ENCODE results near the gene DLG2.
"Not testable (repeated sequence)": the region's sequence is repeated elsewhere in the genome, so short reads cannot be mapped to it uniquely, and the experiment has no call there.

DLG2 gene

DNA sequence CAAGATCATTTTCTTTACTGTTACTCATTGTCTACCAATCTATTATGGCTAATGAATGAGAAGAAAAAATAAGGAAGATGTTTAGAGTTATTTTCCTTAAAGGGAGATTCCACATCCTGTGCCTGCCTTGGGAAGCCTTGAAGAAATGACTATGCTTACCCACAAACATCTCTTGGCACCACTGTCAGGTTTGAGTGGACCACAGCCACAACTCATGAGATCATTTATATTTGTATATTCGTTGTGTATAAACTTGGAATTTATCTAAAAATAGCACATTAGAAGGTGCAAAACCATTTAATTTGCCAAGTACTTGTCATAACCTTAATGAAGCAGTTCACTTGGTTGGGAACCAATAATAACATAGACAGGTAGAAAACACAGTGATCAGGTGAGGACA is 740.8 kb downstream of the DLG2 start:
- DNase-seq = no peak

DNA sequence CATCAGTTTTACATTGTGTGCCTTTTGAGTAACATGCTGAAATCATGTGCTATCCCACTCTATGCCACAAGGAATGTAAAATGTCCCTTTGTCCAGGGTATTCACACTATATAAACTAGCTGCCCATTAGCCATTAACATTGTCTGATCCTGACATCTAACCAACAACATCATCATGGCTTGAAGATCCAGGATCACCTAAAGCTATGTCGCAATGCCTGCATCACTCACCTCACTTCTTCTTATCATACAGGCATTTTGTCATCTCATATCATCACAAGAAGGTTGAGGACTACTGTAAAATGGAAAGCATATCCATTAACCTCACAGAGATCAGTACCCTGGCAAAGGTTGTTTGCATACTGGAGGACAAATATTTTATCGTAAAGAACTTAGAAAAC is 742.3 kb downstream of the DLG2 start:
- no peak for DNase-seq

GRCh38 chr11:84882056-84882455 is 745.1 kb downstream of the DLG2 start:
- no peak for DNase-seq

DNA sequence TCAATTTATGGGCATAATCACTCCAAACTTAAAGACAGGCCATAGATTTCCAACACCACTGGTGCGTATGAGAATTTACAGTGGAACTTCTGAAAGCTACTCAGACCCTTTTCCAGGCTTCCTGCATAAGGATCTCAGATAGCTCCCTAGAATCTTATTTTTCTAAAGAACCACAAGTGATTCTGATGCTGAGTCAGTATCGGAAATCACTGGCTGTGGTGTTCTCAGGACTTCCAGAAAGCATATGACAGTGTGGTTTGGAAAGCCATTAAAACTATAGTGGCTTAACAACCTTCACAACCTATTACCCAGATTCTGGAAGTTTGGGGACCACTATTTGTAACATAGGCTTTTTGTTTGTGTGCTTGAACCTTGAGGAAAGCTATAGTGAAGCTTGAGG is 756.0 kb downstream of the DLG2 start:
- DNase-seq = no peak

- no peak for DNase-seq
Measured at GRCh38 chr11:84870486-84870885, 756.7 kb downstream of the DLG2 start.

DNA sequence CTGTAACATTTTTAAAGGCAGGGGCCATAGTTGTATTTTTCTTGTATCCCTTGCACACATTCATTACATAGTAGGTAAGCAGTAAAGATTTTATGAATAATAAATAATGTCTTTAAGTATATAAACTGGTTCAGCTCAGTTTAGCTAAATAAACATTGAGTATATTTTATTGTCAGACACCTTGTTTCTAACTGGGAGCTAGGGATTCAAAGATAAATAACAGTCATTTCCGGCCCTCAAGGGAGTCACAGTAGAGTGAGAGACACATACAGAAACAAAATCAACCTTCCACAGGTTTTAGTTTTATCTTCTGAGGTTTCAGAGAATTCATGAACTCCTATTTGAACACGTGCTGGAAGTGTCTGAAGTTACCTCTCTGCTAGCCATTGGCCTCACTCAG is 760.2 kb downstream of the DLG2 start:
- DNase-seq = no peak

DNA sequence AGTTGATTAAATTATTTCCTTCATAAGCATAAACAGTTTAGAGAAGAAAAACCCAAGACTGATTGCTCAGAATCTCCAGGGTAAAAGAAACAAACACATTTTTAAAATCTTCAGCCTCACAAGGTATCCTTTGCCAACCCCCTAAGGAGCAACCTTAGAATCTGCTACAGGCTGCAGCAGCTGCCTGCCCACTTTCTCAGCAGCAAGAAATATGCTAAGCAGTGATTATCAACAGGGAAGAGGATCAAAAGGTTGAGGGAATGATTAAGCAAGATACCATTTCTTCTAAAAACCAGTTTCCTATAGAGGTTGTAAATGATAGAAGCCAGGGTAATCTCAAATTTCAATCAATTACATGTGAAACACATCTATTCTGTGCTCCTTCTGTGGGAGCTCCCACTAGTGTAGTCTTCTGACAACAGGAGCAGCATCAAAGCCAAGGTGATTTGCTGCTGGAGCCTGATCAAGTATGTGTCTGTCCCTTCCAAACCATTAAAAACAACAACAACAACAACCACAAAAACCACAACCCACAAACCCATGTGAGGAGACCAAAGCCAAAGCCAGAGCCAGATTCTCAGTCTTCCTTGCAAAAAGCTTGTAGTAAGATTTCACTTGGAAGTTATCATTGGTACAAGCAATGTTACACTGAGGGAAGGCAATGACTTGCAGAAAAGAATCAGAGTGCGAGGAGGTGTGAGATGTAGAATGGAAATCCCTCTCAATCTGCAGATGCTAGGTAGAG is 761.2 kb downstream of the DLG2 start:
- DNase-seq = no peak

- no peak for DNase-seq
Measured at GRCh38 chr11:84865257-84865656, 761.9 kb downstream of the DLG2 start.

GRCh38 chr11:84857746-84858145 is 769.4 kb downstream of the DLG2 start:
- DNase-seq = no peak

GRCh38 chr11:84855508-84856245 is 771.5 kb downstream of the DLG2 start:
- no peak for DNase-seq

DNA sequence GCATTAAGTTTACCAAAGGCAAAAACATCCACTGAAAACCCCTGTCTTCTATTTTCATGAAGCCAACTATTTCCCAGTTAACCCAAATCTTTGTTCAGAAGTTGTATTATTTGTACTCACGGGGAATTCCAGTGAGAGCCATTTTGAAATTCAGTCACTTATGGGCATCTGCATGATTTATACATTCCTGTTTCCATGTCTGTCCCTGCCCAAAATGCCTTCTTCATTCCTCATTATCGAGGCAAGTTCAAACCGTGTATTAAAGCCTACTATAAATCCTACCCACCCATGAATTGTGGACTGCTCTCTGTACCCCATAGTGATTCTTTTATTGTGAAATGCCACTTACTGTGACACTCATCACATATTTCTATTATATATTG is 772.7 kb downstream of the DLG2 start:
- no peak for DNase-seq

DNA sequence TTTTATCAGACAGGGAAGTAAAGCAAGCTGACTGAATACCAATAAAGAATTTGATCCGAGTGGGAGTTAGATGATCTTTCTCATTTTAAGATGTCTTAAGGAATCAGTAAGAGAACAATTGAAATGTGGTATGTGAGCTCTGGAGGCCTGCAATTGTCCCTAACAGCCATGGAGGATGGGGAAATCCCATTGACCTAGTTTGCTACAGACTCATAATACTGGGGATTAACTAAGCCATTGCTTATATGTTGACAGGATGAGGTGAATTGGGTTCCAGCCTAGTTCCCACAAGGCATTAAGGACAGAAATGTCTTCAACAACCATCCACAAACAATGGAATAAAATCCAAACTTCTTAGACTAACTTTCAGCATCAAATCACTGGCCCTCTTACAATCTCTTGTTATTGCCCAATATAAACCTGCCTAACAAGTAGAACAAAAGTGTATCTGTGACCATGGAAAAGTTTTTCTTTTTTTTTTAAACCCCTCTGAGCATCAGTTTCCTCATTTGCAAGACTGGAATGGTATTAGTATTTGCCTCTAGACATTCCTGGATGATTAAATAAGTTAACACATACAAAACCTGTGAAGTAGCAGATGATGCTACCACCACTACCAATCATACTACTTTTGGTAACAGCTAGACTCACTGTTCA is 773.2 kb downstream of the DLG2 start:
- no peak for DNase-seq

DNA sequence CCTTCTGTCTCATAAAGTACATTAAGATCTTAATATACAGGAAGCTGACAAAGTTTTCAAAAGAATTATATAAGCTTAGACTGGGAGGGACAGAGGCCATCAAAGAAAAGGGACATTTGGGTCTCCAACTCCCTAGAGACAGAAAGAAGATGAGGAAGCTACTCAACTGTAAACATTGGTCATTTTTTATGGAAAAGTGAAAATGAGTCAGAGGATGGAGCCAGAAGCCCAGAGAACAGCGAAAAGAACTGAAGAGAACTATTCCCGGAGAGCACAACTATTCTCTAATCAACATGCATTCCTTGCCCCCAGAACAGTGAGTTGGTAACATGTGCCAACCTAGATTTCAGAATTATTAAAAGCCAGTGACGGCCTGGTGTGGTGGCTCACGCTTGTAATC is 779.3 kb downstream of the DLG2 start:
- no peak for DNase-seq

GRCh38 chr11:84840201-84840600 is 786.9 kb downstream of the DLG2 start:
- DNase-seq = not testable (repeated sequence)

GRCh38 chr11:84837402-84838069 is 789.6 kb downstream of the DLG2 start:
- DNase-seq = no peak

GRCh38 chr11:84836371-84836770 is 790.8 kb downstream of the DLG2 start:
- DNase-seq = no peak

DNA sequence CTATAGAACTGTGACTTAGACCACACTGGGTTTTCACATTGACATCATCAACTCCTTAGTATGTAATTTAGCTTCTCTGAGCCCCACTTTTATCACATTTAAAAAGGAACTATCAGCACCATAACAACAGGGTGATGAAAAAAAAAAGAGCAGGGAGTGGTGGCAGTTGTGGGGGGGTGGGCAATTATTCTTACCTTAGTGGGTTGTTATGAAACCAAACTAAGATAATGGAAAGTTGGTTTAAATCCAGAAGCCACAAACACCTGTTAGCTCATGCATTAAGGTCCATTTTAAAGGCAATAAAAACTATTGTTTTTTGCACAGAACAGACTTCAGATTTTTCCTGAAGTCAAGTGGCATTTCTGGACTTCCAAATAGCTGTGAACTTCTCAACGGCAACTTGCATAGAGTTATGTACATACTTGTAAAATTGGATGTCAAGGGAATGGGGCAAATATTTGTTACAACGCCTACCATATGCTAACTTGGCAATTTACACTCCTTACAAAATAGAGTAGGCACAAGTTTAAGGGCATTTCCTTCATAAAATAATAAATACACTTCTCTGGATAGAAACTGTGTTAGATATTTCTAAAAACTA is 793.6 kb downstream of the DLG2 start:
- no peak for DNase-seq

DNA sequence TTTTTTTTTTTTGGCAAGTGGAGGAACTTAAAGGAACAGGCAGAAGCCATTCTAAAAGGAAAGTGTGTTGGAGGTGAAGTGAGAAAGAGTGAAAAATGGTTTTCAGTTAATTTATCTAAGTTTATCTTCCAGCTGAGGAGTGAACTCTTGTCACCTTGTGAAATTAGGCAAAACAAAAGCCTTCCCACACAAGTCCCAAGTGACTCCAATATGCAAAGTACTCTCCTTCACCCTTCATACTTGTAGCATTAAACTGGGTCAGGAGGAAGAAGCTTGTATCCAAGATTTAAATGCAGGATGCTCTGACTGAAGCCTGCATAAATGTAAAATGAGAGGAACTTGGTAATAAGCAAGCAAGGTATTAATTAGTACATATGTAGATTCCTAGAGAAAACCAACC is 796.8 kb downstream of the DLG2 start:
- DNase-seq = no peak

DNA sequence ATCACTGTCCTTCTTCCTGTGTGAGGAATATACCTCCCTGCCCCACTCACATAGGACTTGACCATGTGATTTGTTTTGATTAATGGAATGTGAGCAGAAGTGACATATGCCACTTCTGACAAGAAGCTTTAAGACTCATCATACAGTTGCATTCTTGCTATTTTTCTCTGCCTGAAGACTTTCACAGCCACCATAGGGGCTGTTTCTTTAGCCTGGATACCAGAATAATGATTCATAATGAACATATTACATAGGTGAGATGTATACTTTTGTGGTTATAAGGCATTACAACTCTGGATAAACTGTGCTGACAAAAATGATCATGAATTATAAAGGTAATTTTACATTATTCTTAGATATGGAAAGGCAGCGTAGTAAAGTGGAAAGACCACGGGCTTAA is 798.0 kb downstream of the DLG2 start:
- DNase-seq = no peak

DNA sequence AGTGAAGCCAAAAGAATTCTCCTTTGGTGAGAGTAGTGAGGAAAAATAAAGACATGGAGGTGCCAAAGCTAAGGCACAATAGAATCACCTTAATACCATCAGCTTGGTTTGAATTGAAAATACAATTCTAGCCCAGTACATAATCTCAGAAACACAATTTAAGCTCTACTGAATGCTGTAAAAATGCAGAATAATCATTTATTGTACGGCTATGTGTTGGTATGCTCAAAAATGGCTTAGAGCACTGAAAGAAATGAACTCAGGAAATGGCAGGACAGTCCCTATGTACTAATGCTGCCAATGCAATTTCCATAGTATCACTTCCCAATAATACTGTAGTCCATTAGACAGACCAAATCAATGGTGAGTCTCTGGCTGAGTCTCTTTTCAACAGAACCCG is 798.5 kb downstream of the DLG2 start:
- DNase-seq = no peak

GRCh38 chr11:84825106-84825660 is 802.0 kb downstream of the DLG2 start:
- no peak for DNase-seq

DNA sequence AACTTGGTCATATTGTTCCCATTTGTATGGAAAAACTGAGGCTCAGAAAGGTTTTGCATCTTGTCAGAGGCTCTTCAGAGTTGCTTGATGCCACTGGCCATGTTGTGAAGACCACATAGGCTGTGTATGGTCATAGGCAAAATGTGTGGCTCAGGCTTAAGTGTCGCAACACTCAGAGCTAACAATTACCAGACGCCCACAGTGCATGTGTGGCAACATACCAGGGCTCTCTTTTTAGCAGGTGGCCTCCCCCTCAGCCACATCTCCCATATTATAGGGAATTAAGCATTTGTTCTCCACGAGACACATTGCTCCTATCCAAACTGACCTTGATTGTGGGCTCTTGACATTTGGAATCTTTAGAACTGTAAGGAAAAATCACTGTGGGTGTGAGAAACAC is 802.5 kb downstream of the DLG2 start:
- no peak for DNase-seq

DNA sequence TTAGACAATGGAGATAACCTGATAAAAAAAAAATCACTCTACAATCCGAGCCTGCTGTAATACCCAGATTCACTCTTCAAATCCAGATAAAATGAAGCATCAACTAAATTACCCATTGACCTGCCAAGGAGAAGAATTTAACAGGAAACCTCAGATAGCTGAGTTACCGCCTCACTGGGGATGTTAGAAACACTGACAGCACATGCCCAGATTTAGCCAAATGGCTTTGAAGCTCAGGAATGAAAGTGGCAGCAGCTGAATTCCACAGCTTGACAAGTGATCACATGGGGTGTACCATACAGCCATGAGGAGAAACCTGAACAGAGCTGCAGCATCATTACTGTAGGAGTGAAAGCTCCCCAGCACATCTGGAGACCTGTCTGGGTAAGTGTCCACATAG is 807.6 kb downstream of the DLG2 start:
- DNase-seq = no peak
